ENCODE measurements around the gene USP40. TPM values are rescaled to one million over a fixed set of nuclear protein-coding genes. Genes with fewer than 3 reads are reported as not detected.
A peak's percentile ranks its signal among the peaks of the same experiment; 100 is the strongest.

The USP40 gene
- total RNA-seq, 3 donors from 2014 or later = 30.6 to 32.7 (median 31.2) TPM

- Histone ChIP-seq H3K4me3 (no peak overlapping the region), H3K9me3 (no peaks in the 10 kb centered on the region), H3K4me1 (ENCODE audit: low read depth) (no peaks in the 10 kb centered on the region), H3K36me3 (ENCODE audit: low read depth) (no peaks in the 10 kb centered on the region)
- intact Hi-C loops (cut with DNase I, micrococcal nuclease) = no loop called here
- DNase-seq (peak in 1 of 3 donors; percentile 19), ATAC-seq (no peak)
- TF ChIP-seq, protein P1, sequence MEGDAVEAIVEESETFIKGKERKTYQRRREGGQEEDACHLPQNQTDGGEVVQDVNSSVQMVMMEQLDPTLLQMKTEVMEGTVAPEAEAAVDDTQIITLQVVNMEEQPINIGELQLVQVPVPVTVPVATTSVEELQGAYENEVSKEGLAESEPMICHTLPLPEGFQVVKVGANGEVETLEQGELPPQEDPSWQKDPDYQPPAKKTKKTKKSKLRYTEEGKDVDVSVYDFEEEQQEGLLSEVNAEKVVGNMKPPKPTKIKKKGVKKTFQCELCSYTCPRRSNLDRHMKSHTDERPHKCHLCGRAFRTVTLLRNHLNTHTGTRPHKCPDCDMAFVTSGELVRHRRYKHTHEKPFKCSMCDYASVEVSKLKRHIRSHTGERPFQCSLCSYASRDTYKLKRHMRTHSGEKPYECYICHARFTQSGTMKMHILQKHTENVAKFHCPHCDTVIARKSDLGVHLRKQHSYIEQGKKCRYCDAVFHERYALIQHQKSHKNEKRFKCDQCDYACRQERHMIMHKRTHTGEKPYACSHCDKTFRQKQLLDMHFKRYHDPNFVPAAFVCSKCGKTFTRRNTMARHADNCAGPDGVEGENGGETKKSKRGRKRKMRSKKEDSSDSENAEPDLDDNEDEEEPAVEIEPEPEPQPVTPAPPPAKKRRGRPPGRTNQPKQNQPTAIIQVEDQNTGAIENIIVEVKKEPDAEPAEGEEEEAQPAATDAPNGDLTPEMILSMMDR (IDR thresholded peaks at IDR 0.05) = no peak
Measured at GRCh38 chr2:233437439-233437955, 129.1 kb downstream of the USP40 start.

GRCh38 chr2:233436691-233437438, 129.7 kb downstream of the USP40 start:
- intact Hi-C loops (cut with DNase I, micrococcal nuclease) = no loop called here
- DNase-seq (peak in 1 of 3 donors; percentile 19), ATAC-seq (no peak)
- H3K9me3 ChIP-seq = no peaks in the 10 kb centered on the region
- TF ChIP-seq, protein P1 (IDR thresholded peaks at IDR 0.05) = no peak
- no peak overlapping the region for H3K4me3 ChIP-seq
- H3K4me1 ChIP-seq (ENCODE audit: low read depth) = no peaks in the 10 kb centered on the region
- H3K36me3 ChIP-seq (ENCODE audit: low read depth) = no peaks in the 10 kb centered on the region

- Histone ChIP-seq H3K4me1 (ENCODE audit: low read depth) (no peaks in the 10 kb centered on the region), H3K36me3 (ENCODE audit: low read depth) (no peaks in the 10 kb centered on the region), H3K4me3 (no peak overlapping the region), H3K9me3 (no peaks in the 10 kb centered on the region)
- no peak for ATAC-seq
- TF ChIP-seq, protein P1 (IDR thresholded peaks at IDR 0.05) = no peak
- peak in 1 of 3 donors; percentile 23 for DNase-seq
- intact Hi-C loops (cut with DNase I, micrococcal nuclease) = no loop called here
Measured at GRCh38 chr2:233436191-233436581, 130.4 kb downstream of the USP40 start.

DNA sequence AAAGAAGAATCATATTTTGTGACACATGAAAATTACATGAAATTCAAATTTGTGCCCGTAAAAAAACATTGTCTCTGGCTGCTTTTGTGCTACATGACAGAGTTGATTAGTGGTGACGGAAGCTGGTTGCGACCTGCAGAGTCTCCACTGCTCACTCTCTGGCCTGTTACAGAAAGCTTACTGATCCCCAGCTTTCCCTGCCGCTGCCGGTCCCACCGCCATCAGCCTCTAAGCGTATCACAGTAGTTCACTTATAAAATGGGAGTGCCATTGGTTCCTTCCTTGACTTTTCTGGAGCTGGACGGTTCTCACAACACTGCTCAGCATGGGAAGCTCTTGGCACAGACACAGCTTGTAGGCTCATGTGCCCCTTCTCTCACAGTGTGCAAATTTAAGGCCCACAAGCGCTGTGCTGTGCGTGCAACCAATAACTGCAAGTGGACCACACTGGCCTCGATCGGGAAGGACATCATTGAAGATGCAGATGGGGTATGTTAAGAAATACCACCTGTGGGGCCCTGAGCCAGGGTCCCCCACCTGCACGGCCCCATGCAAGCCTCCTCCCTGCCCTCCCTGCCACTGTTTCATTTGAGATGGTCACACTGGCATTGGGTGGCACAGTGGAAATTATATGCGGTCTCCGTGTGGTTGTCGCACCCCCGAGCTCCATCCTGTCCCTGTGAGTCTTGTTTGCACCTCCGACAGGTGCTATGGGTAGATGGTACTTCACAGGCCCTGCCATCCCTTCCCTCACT, 131.0 kb downstream of the USP40 start:
- Histone ChIP-seq H3K9me3 (no peaks in the 10 kb centered on the region), H3K4me3 (no peak overlapping the region), H3K36me3 (ENCODE audit: low read depth) (no peaks in the 10 kb centered on the region), H3K4me1 (ENCODE audit: low read depth) (no peaks in the 10 kb centered on the region)
- no peak for ATAC-seq
- no peak for DNase-seq
- intact Hi-C loops (cut with DNase I, micrococcal nuclease) = no loop called here
- TF ChIP-seq, protein P1 (IDR thresholded peaks at IDR 0.05) = no peak

DNA sequence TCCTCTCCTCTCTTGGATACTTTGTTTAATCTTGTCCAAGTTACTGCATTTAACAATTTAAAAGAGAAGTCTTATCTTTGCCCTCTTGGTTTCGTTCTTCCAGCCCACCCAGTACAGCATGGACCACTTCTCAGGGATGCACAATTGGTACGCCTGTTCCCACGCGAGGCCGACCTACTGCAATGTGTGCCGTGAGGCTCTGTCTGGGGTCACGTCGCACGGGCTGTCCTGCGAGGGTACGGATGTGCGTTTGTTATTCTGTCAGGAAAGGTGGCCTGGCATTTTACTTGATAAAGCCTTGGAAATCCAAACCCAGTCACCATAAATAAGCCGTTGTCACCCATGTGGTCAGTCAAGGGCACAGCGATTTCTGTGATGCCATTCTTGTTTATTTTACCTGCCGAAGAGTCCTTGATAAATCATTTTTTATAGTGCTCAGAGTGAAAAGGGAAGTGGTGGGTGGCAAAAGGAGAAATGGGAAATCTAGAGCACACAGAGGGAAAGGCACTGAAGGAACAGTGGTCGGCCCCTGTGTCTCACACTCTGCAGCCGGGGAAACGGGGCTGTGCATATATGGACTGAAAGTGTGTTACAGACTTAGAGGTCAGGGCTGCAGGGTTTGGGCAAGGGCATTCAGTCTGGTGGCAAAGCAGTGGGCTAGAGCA, 131.8 kb downstream of the USP40 start:
- Histone ChIP-seq H3K36me3 (ENCODE audit: low read depth) (no peaks in the 10 kb centered on the region), H3K4me1 (ENCODE audit: low read depth) (peaks cover 5% of the 10 kb centered on the region), H3K9me3 (no peaks in the 10 kb centered on the region), H3K4me3 (no peak overlapping the region)
- intact Hi-C loops (cut with DNase I, micrococcal nuclease) = no loop called here
- peak in 1 of 3 donors; percentile 18 for DNase-seq
- TF ChIP-seq, protein P1 (IDR thresholded peaks at IDR 0.05) = no peak
- no peak for ATAC-seq

Measured in mucosa of descending colon (tissue), 3 donors.